ENCODE data around the gene ADAM23. TPM values are rescaled to one million over a fixed set of nuclear protein-coding genes. Genes with fewer than 3 reads are reported as not detected.

The ADAM23 gene
- total RNA-seq, 1 donor from 2014 or later, result 61.2 TPM

GRCh38 chr2:206561962-206562361 is 118.6 kb downstream of the ADAM23 start:
- H3K27me3 ChIP-seq (ENCODE audit: low read depth), result no peaks in the 10 kb centered on the region
- no peak for DNase-seq
- no peak overlapping the region for H3K4me3 ChIP-seq
- H3K4me1 ChIP-seq, result no peaks in the 10 kb centered on the region
- no peaks in the 10 kb centered on the region for H3K9me3 ChIP-seq (replicated peaks)
- H3K27ac ChIP-seq (replicated peaks), result no peak overlapping the region
- no peak for TF ChIP-seq CTCF (IDR thresholded peaks at IDR 0.05; ENCODE audit: borderline replicate concordance)
- peaks cover 7% of the 10 kb centered on the region for H3K36me3 ChIP-seq
- intact Hi-C loops (cut with micrococcal nuclease), result no loop called here

DNA sequence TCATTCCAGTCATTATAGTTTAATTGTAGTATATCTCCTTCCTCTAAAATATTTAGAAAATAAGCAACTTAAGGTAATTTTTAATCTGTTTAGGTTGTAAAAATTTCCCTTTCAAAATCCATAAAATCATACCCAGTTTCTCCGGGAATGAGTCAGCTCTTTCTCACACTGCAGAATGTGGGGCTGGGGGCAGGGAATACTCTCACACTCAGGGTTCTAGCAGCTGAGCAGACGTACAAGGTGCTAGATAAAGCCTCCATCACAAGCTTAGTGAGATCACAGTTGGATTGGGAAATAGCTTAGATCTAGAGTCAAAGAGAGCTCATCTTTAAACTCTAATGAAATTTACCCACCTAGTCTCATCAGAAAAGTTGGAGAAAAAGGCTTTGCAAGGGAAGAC is 119.0 kb downstream of the ADAM23 start:
- intact Hi-C loops (cut with micrococcal nuclease), result no loop called here
- peaks cover 7% of the 10 kb centered on the region for H3K36me3 ChIP-seq
- H3K9me3 ChIP-seq (replicated peaks), result no peaks in the 10 kb centered on the region
- TF ChIP-seq CTCF (IDR thresholded peaks at IDR 0.05; ENCODE audit: borderline replicate concordance), result no peak
- no peak overlapping the region for H3K27ac ChIP-seq (replicated peaks)
- H3K27me3 ChIP-seq (ENCODE audit: low read depth), result no peaks in the 10 kb centered on the region
- H3K4me1 ChIP-seq, result no peaks in the 10 kb centered on the region
- no peak overlapping the region for H3K4me3 ChIP-seq
- no peak for DNase-seq

DNA sequence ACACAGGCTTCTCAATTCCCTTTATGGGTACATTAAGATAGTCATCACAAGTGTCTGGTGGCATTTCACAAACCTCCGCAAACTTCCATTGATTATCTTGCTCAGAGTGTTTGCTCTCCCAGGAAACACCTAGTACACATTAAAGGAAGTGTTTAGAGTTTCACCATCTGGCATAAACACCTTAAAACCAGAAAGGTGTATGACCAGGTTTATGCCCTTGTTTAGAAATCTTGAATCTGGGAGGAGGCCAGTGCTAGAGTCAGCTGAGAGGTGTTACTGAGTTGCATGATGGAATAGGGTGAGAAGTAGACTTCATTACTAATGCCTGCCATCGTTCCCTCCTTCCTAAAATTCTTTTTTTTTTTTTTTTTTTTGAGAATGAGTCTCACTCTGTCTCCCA is 120.0 kb downstream of the ADAM23 start:
- Histone ChIP-seq H3K36me3 (peaks cover 13% of the 10 kb centered on the region), H3K4me1 (no peaks in the 10 kb centered on the region), H3K9me3 (replicated peaks) (no peaks in the 10 kb centered on the region), H3K27ac (replicated peaks) (no peak overlapping the region), H3K4me3 (no peak overlapping the region), H3K27me3 (ENCODE audit: low read depth) (no peaks in the 10 kb centered on the region)
- intact Hi-C loops (cut with micrococcal nuclease), result no loop called here
- DNase-seq, result no peak
- TF ChIP-seq CTCF (IDR thresholded peaks at IDR 0.05; ENCODE audit: borderline replicate concordance), result no peak

- peaks cover 5% of the 10 kb centered on the region for H3K4me1 ChIP-seq
- no peak overlapping the region for H3K27ac ChIP-seq (replicated peaks)
- TF ChIP-seq CTCF (IDR thresholded peaks at IDR 0.05; ENCODE audit: borderline replicate concordance), result no peak
- H3K27me3 ChIP-seq (ENCODE audit: low read depth), result no peaks in the 10 kb centered on the region
- intact Hi-C loops (cut with micrococcal nuclease), result no loop called here
- H3K4me3 ChIP-seq, result no peak overlapping the region
- no peaks in the 10 kb centered on the region for H3K9me3 ChIP-seq (replicated peaks)
- peaks cover 6% of the 10 kb centered on the region for H3K36me3 ChIP-seq
- no peak for DNase-seq
Observed at GRCh38 chr2:206565666-206566065, 122.3 kb downstream of the ADAM23 start.

DNA sequence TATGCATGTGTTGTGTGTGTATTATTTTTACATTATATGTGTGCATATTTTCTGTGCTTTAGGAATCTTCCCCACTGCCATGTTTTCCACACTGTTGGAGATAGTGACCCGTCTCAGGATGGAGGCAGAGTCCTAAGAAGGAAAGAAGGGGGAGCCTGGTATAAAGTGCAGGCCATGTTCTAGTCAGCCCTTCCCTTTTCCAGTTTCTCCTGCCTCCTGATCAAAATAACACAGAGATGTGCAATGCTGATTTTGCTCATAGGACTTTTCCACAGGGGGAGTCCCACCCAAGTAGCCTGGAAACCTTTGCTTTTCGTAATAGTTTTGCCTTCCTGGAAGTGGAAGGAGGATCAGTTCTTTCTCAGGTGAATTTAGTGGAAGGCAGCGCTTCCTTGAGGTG is 126.1 kb downstream of the ADAM23 start:
- DNase-seq, result no peak
- H3K27ac ChIP-seq (replicated peaks), result no peak overlapping the region

More for the DNA sequence above, 126.1 kb downstream of the ADAM23 start:
- Histone ChIP-seq H3K36me3 (peaks cover 6% of the 10 kb centered on the region), H3K27me3 (ENCODE audit: low read depth) (no peaks in the 10 kb centered on the region), H3K4me1 (peaks cover 5% of the 10 kb centered on the region), H3K4me3 (no peak overlapping the region), H3K9me3 (replicated peaks) (no peaks in the 10 kb centered on the region)
- no peak for TF ChIP-seq CTCF (IDR thresholded peaks at IDR 0.05; ENCODE audit: borderline replicate concordance)
- intact Hi-C loops (cut with micrococcal nuclease), result no loop called here

All from left ventricle myocardium inferior (tissue), 1 donor.